Stimulated activated naive B cell treated with anti-CD40 and anti-IgM and Interleukin-4, amounts not matched to agents 10 μg/mL and 1 μg/mL and 100 μg/mL, for 72 hours (primary cell): ENCODE results near the gene SLC10A3.
"Not testable (repeated sequence)": the region's sequence is repeated elsewhere in the genome, so short reads cannot be mapped to it uniquely, and the experiment has no call there.

ENCODE experiments used
- ATAC-seq, 2 donors: fragments of 150-1000 bp; cut with Tn5 transposase; replicated peaks; 2 replicates each; pipeline ENCODE4 v1.10.0; 2021; ENCODE audit warnings: moderate library complexity in 1 of 2
- DNase-seq: peaks from one replicate; pipeline ENCODE4 v3.0.0; 2021
- H3K27ac Mint-ChIP-seq: one replicate; pipeline ENCODE4 v1.8.0; 2022; ENCODE audit warnings: mild to moderate bottlenecking, mixed read lengths
- H3K27me3 Mint-ChIP-seq, 2 donors: one replicate each; pipeline ENCODE4 v1.8.0; 2022; ENCODE audit warnings: mixed read lengths in 2 of 2
- H3K36me3 Mint-ChIP-seq, 2 donors: one replicate each; pipeline ENCODE4 v1.8.0; 2022; ENCODE audit warnings: mixed read lengths in 2 of 2, mild to moderate bottlenecking in 1 of 2
- H3K4me1 Mint-ChIP-seq, 2 donors: one replicate each; pipeline ENCODE4 v1.8.0; 2022; ENCODE audit warnings: mixed read lengths in 2 of 2, mild to moderate bottlenecking in 1 of 2
- H3K4me3 Mint-ChIP-seq, 2 donors: one replicate each; pipeline ENCODE4 v1.8.0; 2022; ENCODE audit warnings: mild to moderate bottlenecking in 2 of 2, mixed read lengths in 2 of 2, moderate library complexity in 1 of 2
- H3K9me3 Mint-ChIP-seq, 2 donors: one replicate each; pipeline ENCODE4 v1.8.0; 2022; ENCODE audit warnings: mixed read lengths in 2 of 2, mild to moderate bottlenecking in 1 of 2

SLC10A3 gene

DNA sequence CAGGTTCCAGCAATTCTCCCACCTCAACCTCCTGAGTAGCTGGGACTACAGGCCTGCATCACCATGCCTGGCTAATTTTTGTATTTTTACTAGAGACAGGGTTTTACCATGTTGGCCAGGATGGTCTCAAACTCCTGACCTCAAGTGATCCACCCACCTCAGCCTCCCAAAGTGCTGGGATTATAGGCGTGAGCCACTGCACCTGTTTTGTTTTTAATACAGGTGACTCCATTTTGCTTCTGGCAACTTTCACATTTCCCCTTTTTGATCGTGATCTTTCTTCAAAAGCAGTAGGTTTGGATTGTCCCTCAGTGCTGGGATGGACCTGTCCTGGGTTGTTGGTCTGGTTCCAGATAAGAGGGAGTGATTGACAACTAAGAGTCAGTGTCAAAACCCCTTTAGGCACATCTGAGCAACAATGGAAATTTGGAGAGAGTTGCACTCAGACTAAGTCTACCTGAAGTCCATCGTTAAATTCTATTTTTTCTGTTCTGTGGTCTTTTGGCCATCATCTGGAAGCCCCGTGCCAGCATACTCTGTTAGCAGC is 6.2 kb upstream of the SLC10A3 start:
- H3K27ac Mint-ChIP-seq, H3K9me3 Mint-ChIP-seq, H3K4me1 Mint-ChIP-seq, DNase-seq, H3K4me3 Mint-ChIP-seq, H3K36me3 Mint-ChIP-seq, H3K27me3 Mint-ChIP-seq: not testable (repeated sequence)
- ATAC-seq, result peak; percentile 19 to 41

DNA sequence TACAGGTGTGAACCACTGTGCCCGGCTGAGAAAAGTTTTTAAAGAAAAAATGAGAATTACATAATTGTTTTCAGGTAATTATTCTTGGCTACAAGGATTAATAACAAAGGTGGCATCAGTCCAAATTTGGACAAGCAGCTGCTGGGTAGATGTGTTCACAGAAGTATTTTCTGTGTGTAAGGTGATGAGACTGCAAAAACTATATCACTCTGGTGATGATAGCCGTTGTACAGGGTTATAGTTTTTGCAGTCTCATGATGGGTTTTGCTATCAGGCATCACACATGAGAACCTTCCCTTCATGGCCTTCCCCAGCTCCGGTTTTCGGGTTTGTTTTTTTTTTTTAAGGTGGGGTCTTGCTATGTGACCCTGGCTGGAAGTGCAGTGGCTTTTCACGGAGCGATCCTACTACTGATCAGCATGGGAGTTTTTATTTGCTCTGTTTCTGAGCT is 5.1 kb upstream of the SLC10A3 start:
- ATAC-seq (no peak), DNase-seq (no peak)
- Mint-ChIP-seq H3K27ac (no peak overlapping the region), H3K4me1 (peaks cover 5% of the 10 kb centered on the region in 2 donors), H3K4me3 (no peak overlapping the region), H3K27me3 (no peaks in the 10 kb centered on the region), H3K9me3 (no peaks in the 10 kb centered on the region), H3K36me3 (peaks cover 0 to 1% of the 10 kb centered on the region in 2 donors)

DNA sequence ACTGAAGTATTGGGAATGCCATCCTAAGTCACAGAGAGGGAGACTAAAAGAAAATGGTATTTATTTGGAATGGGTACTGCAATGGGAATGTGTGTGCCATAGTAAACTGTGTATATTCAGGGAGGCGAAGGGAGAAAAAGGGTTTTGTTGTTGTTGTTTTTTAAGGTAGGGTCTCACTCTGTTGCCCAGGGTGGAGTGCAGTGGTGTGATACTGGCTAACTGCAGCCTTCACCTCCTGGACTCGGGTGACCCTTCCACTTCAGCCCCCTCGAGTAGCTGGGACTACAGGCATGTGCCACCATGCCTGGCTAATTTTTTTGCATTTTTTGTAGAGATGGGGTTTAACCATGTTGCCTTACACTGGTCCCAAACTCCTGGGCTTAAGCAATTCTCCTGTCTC is 4.3 kb upstream of the SLC10A3 start:
- DNase-seq (no peak), ATAC-seq (no peak)
- no peaks in the 10 kb centered on the region for H3K27me3 Mint-ChIP-seq
- H3K36me3 Mint-ChIP-seq, result peaks cover 0 to 1% of the 10 kb centered on the region in 2 donors
- H3K4me1 Mint-ChIP-seq, result peaks cover 5 to 6% of the 10 kb centered on the region in 2 donors
- no peak overlapping the region for H3K27ac Mint-ChIP-seq
- no peaks in the 10 kb centered on the region for H3K9me3 Mint-ChIP-seq
- H3K4me3 Mint-ChIP-seq, result no peak overlapping the region

DNA sequence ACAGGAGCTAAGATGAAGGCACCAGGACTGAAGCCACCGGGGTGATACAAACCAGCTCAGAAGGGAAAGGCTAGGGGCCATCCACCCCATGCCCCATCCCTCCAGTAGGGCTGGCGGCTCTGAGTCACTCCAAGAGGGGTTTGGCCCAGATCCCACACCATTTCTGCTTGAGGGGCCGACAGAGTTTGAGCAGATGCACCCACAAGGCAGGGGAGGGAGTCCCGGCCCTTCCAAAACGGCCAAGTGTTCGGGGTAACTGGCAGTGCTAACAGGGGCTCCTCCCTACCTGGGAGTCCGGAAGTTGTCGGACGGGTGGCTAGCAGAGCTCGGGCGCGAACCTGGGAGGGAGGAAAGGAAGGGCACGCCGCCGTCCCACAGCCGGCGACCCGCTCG is 412 bp downstream of the SLC10A3 start:
- H3K36me3 Mint-ChIP-seq, result peaks cover 10 to 12% of the 10 kb centered on the region in 2 donors
- DNase-seq (no peak), ATAC-seq (peak; percentile 29)
- H3K27ac Mint-ChIP-seq, result peak overlapping the region; percentile 96
- peaks cover 16 to 35% of the 10 kb centered on the region in 2 donors for H3K4me1 Mint-ChIP-seq
- no peaks in the 10 kb centered on the region for H3K9me3 Mint-ChIP-seq
- peak overlapping the region; percentile 91 to 94 for H3K4me3 Mint-ChIP-seq
- no peaks in the 10 kb centered on the region for H3K27me3 Mint-ChIP-seq

DNA sequence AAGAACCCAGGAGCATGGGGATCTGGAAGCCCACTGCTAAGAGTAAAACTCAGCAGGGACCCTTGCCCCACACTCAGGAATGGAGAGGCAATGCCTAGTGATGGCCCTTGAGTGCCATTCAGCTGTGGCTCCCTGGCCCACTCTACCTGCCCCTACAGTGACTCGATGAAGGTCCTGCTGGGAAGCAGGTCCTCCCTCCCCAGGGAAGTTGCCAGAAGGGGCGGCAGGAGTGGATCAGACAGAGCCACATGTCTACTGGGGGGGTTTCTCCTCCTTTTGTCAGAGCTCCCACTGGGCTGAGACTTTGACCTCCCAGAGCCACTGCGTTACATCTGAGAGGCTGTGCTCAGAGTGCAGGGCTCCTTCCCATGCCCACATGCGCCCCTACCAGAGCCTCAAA is 1.2 kb downstream of the SLC10A3 start:
- H3K4me3 Mint-ChIP-seq, result peak overlapping the region; percentile 91 to 94
- ATAC-seq (no peak), DNase-seq (no peak)
- H3K4me1 Mint-ChIP-seq, result peaks cover 16 to 40% of the 10 kb centered on the region in 2 donors
- peak overlapping the region; percentile 96 for H3K27ac Mint-ChIP-seq
- no peaks in the 10 kb centered on the region for H3K27me3 Mint-ChIP-seq
- peaks cover 12 to 15% of the 10 kb centered on the region in 2 donors for H3K36me3 Mint-ChIP-seq
- H3K9me3 Mint-ChIP-seq, result no peaks in the 10 kb centered on the region

DNA sequence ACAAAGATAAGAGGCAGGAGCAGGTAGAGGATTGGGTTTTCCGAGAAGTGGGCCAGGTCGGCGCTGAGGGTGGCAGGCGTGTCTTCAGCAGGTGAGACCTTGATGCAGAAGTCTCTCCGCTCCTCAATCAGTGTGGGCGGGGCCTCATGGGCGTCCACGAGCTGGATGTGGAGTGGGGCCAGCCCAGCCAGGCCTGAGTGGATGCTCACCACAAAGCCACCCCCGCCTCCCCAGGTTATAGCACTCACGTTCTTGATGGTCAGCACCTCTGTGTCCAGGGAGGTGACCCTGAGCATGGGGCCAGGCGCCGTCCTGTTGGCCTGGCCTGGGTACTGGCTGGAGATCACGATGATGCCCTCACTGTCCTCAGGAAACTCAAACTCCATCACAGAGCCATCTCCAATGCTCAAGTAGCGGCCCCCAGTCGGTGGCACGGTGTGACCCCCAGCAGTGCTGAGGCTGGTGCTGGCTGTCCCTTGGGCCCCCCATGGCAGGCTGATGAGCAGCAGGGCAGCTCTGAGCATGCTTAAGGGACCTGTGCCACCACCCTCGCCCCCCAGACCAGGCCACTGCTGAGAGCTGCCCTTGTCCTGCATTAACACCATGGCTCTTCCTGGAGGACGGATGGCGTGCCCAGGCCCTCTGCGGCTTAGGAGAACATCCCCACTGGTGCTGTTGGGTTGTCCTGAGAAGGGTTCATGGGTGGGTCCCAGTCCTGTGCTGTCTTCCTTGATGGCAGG is 1.9 kb downstream of the SLC10A3 start:
- no peak overlapping the region for H3K27ac Mint-ChIP-seq
- DNase-seq (no peak), ATAC-seq (no peak)
- H3K27me3 Mint-ChIP-seq, result no peaks in the 10 kb centered on the region
- H3K4me1 Mint-ChIP-seq, result peaks cover 16 to 47% of the 10 kb centered on the region in 2 donors
- H3K9me3 Mint-ChIP-seq, result no peaks in the 10 kb centered on the region
- H3K36me3 Mint-ChIP-seq, result peaks cover 13 to 16% of the 10 kb centered on the region in 2 donors
- H3K4me3 Mint-ChIP-seq, result peak overlapping the region; percentile 39 to 94

DNA sequence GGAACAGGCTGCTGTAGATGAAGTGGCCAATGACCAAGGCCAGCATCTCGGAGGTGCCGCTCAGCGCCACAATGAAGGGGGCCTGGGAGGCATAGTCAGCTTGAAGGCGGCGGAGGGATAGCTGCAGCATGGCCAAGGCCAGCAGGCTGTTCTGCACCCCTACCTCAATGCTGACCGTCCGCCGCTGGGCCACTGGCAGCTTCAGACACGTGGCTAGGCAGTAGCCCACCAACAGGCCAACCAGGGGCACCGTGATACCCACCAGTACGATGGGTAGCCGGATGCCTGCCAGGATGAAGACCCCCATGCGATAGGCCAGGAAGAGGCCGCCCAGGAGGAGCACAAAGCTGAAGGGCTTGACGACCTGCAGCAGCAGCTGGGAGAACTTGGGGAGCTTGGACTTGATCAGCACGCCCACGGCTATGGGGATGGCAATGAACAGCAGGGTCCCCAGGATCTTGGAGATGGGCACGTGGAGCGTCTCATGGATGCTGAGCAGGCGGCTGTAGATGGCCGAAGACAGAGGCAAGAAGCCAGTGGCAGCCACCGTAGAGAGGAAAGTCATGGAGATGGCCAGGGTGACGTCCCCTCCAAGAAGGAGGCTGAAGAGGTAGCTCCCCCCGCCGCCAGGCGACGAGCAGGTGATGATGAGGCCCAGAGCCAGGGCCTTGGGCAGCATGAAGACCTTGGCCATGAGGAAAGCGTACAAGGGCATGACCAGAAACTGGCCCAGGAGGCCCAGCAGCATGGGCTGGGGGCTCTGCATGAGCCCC is 2.7 kb downstream of the SLC10A3 start:
- Mint-ChIP-seq H3K36me3 (peaks cover 16% of the 10 kb centered on the region in 2 donors), H3K9me3 (no peaks in the 10 kb centered on the region), H3K4me1 (peaks cover 19 to 50% of the 10 kb centered on the region in 2 donors), H3K27me3 (no peaks in the 10 kb centered on the region), H3K27ac (peak overlapping the region; percentile 37), H3K4me3 (peak overlapping the region; percentile 17 to 83)
- ATAC-seq, result no peak
- DNase-seq, result no peak

DNA sequence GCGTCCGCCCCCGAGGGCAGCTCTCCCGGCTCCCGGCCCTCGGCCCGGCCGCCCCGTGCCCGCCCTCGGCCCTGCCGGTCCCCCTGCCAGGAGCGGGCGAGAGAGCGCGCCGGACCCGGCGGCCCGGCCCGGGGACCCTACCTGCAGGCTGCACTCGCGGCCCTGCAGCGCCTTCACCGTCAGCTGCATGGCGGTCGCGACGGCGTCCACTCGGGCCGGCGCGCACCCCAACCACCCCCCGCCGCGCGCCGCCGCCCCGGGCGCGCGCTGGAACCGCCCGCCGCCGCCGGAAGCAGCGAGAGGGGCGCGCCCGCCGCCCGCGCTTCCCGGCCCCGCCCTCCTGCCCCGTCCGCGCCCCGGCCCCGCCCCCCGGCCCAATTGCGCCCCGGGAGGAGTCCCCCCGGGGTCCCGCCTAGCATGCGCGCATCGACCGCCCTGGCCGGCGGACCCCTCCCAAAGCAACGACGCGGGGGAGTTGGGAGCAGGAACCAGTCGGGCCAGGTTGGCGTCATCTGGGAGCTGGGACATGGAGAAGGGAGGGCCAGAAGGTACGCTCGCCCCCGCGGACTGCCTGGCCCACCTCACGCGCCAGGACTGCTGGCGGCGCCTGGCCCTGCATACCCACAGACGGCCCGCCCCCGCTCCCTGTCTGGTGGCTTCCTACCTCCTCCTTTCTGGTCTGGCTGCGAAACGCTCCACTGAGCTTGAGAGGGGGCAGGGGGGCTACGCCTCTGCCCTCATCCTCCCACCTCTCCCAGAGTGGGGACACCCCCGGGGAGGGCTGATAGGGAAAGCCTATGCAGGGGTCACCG is 3.8 kb downstream of the SLC10A3 start, which contains the start of gene UBL4A:
Gene UBL4A (minus strand): TSS at position 220 of the 812 bp plus-strand sequence. CDS start 31 bp downstream, at position 189.
- H3K27ac Mint-ChIP-seq, result peak within 1 kb of the TSS; percentile 73
- peak within 1 kb of the TSS; percentile 82 to 83 for H3K4me3 Mint-ChIP-seq
- peak; percentile 39 for DNase-seq
- peaks cover 22 to 50% of the 10 kb centered on the region in 2 donors for H3K4me1 Mint-ChIP-seq
- peak; percentile 28 to 51 for ATAC-seq
- H3K9me3 Mint-ChIP-seq, result no peaks in the 10 kb centered on the region
- H3K27me3 Mint-ChIP-seq, result no peaks in the 10 kb centered on the region
- H3K36me3 Mint-ChIP-seq, result peaks cover 16% of the 10 kb centered on the region in 2 donors

DNA sequence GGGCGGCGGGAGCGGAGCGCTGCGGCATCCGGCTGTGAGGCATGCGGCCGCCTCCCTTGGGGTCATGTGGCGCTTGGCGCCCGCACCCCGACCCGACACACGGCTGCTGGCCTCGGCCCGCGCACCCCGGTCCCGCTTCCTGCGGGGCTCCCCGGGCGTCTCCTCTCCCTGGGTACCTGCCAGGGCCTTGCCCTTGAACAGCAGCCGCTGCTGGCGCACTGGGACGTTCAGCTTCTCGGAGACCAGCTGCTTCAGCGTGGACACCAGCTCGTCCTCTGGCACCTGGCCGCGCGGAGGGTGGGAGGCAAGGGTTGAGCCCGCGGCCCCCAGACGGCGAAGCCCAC is 4.4 kb downstream of the SLC10A3 start:
- Mint-ChIP-seq H3K9me3 (no peaks in the 10 kb centered on the region), H3K27ac (no peak overlapping the region), H3K27me3 (no peaks in the 10 kb centered on the region), H3K36me3 (peaks cover 16% of the 10 kb centered on the region in 2 donors), H3K4me1 (peaks cover 19 to 46% of the 10 kb centered on the region in 2 donors), H3K4me3 (peak overlapping the region; percentile 39 to 74)
- DNase-seq (no peak), ATAC-seq (peak; percentile 3 to 4)

DNA sequence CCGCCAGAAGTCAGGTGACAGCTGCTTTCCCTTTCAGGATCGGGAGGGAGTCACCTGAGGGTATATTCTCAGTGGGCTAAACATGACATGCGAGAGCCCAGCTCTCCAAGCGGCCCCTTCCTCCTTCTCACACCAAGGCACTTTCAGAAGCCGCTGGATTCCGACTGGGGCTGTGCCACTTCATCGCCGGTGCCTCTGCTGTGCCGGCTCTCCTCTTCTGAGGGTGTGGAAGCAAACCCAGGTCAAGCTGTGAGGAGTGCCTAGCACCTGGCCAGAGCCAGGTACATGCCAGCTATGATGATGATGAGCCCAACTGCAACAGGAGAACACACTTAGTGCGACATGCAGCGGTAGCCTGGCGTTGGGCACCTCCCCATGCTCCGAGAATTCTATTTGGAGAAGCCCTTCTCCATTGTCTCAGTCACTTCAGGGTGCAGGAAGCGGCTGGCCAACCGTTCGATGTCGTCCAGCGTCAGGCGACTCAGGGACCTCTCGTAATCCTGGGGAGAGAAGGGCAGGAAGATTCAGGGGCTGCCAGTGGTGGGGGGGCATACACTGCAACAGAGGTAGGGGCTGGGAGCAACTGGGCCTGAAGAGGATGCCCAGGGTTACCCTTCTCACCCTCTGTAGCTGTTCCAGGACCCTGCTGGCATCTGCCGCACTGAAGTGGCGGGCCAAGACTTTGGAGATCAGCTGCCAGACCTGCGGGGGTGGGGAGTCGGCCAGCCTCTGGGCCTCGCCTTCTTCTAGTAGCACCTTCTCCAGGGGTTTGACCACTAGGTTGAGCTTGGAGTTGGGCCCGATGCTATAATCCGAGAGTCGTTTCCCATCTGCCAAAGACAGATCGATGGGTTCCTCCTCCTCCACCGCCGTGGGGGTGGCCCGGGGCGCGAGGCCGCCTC is 5.0 kb downstream of the SLC10A3 start:
- Mint-ChIP-seq H3K4me3 (peak overlapping the region; percentile 71 to 74), H3K4me1 (peaks cover 19 to 45% of the 10 kb centered on the region in 2 donors), H3K27ac (no peak overlapping the region), H3K9me3 (no peaks in the 10 kb centered on the region), H3K36me3 (peaks cover 16% of the 10 kb centered on the region in 2 donors), H3K27me3 (no peaks in the 10 kb centered on the region)
- ATAC-seq, result no peak
- no peak for DNase-seq

DNA sequence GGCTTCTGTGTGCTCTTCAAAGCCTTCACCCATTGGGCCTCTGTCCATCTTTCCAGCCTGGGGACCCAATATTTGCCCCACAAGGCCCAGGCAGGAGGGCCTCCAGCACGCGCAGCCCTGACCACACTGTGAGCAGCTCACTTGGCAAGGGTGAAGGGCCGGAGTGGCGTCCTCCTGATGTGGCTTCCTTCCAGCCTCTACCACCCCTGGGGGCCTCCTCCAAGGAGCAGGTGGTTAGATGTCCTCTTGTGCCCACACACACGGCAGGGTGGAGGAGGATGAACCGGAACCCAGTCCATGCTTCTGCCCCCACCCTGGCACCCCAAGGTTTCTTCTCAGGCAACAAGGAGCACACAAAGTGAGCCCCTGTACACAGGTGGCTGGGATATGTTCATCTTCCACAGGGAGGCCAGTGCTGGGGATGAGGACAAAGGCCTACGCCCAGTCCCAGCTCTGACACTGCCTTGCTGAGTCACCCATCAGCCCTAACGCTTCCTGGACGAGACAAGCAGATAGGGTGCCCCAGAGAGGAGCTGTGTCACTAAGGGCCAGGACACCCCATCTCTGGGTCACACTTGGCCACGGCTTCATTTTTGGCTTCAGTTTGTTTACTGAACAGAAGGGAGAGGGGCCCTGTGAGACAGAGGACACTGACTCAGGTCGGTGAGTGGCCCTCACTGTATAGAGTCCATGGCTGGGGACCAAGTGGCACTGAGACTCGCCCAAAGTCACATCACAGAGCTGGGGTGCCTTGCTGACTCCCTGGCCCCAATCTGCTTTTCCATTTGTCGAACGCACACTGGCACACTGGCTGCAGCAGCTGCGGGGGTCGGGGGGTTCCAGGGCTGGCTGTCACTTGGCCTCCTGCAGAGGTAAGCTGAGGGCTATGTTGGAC is 5.9 kb downstream of the SLC10A3 start:
- Mint-ChIP-seq H3K9me3 (no peaks in the 10 kb centered on the region), H3K27ac (no peak overlapping the region), H3K27me3 (no peaks in the 10 kb centered on the region), H3K4me1 (peaks cover 17 to 43% of the 10 kb centered on the region in 2 donors), H3K36me3 (peaks cover 16% of the 10 kb centered on the region in 2 donors), H3K4me3 (peak overlapping the region; percentile 6 to 74)
- DNase-seq (no peak), ATAC-seq (no peak)

DNA sequence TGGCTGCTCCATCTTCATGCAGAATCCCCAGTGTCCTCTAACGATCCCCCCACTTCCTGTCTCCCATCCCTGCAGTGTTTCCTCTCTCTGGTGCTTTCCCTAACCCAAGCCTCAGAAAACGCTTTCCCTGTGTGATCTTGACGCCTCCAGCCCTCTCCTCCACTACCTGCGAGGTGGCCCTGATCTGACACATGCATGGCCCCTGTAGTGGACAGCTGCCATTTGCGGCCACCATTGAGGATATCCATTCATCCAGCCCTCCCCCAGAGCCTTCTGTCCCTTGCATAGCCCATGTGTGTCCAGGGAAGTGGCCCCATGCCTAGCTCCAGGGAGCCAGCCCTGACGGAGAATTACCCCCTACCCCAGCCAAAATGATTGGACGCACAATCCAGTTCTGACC is 7.1 kb downstream of the SLC10A3 start:
- DNase-seq (no peak), ATAC-seq (no peak)
- Mint-ChIP-seq H3K4me3 (no peak overlapping the region), H3K9me3 (no peaks in the 10 kb centered on the region), H3K27me3 (no peaks in the 10 kb centered on the region), H3K36me3 (peaks cover 13% of the 10 kb centered on the region in 2 donors), H3K4me1 (peaks cover 16 to 37% of the 10 kb centered on the region in 2 donors), H3K27ac (no peak overlapping the region)
